ENCODE measurements around the gene ZFAND3.
"Not testable (repeated sequence)": the region's sequence is repeated elsewhere in the genome, so short reads cannot be mapped to it uniquely, and the experiment has no call there.

Gene ZFAND3

GRCh38 chr6:37972994-37973757 is 153.6 kb downstream of the ZFAND3 start:
- no peak for DNase-seq (ENCODE audit: low spot score)

DNA sequence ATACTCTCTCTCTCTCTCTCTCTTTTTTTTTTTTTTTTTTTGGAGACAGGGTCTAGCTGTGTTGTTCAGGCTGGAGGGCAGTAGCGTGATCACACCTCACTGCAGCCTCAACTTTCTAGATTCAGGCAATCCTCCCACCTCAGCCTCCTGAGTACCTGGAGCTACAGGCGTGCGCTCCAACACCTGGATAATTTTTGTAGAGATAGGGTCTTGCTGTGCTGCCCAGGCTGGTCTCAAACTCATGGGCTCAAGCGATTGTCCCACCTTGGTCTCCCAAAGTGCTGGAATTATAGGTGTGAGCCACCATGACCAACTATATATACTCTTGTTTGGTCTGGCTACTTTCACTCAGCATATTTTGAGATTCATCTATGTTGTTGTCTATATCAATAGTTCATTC is 154.9 kb downstream of the ZFAND3 start:
- no peak for DNase-seq (ENCODE audit: low spot score)

DNA sequence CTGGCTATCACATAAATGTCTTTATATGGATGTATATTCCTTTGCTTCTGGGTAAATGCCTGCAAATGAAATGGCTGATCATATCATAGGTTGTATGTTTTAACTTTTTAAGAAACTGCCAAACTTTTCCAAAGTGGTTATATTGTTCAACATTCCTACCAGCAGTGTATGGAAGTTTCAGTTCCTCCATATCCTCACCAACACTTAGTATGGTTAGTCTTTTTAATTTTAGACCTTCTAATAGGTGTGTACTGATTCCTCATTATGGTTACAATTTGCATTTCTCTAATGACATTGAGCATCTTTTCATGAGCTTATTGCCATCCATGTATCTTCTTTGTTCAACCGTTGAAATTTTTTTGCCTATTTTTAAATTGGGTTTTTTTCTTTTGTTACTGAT is 155.4 kb downstream of the ZFAND3 start:
- no peak for DNase-seq (ENCODE audit: low spot score)

DNA sequence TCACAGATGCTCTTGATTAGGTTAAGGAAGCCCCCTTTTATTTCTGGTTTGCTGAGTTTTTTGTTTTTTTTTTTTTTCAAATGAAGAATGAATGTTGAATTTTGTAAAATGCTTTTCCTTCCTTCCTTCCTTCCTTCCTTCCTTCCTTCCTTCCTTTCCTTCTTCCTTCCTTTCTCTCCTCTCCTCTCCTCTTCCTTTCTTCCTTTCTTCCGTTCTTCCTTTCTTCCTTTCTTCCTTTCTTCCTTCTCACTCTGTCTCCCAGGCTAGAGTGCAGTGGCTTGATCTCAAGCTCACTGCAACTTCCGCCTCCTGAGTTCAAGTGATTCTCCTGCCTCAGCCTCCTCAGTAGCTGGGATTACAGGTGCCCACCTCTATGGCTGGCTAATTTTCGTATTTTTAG is 158.2 kb downstream of the ZFAND3 start:
- no peak for DNase-seq (ENCODE audit: low spot score)

DNA sequence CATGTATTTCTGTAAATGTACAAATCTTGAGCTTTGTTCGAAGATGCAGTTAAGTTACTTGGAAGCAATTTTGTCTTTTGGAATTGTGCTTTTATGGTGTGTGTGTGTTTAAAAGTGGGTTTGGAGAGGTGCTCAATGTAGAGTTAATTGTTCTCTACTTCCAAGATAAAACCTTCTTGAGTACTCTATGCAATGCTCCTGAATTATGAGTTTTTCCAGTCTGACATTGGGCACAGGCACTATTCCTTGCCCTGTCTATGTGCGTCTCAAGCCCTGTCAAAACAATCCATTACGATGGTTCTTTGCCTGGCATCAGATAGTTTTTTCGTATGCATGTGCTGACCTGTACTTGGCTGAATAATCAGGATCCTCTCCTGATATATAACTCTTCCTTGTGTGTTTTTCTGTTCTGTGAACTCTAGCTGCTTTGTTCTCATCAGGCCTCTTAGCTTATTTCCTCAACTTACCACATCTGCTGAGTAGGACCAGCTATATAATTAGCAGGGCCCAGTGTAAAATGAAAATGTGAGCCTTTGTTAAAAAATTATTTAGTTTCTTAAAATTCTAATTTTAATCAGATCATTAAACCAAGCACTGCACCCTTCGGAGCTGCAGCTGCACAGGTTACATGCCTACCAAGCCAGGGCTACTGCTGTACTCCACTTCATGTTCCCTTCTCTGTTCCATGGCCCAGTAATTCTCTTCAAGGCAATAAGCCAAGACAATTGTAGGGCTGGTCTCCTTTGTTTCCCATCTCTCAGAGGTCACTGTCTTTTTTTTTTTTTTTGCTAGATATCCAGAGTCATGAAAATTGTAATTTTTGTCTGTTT is 160.1 kb downstream of the ZFAND3 start:
- no peak for DNase-seq (ENCODE audit: low spot score)

DNA sequence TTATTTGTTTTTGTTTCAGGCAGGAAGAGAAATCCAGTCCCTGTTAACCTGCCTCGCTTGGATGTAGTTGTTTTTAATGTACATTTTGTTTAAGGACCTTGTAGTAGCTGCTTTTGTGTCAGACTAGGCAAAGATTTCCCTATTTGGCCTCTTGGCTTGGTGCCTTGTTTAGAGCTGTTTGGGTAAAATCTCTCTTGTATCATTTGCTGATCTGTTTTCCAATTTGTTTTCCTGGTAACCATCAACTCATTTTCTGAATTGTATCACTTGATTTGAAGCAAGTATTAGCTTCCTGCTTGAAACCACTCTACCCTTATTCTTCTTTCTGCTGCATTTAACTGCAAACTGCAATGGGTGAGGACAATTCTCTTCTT is 160.7 kb downstream of the ZFAND3 start:
- DNase-seq (ENCODE audit: low spot score), result no peak

DNA sequence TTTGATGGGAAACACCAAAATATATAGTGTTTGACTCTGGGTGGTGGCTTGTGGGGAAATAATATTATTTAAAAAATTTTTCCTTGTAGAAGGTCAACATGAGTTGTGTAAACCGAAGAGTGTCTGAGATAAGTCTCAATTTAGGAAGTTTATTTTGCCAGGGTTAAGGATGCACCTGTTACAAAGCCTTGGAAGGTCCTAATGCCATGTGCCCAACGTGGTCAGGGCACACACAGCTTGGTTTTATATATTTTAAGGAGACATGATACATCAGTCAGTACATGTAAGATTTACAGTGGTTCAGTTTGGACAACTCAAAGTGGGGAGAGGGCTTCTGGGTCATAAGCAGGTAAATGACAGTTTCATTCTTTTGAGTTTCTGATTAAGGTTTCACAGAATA is 162.1 kb downstream of the ZFAND3 start:
- no peak for DNase-seq (ENCODE audit: low spot score)

GRCh38 chr6:37982317-37982716 is 162.8 kb downstream of the ZFAND3 start:
- no peak for DNase-seq (ENCODE audit: low spot score)

- DNase-seq (ENCODE audit: low spot score), result peak; percentile 14
These were observed 164.4 kb downstream of the ZFAND3 start for GRCh38 chr6:37983720-37984501.

DNA sequence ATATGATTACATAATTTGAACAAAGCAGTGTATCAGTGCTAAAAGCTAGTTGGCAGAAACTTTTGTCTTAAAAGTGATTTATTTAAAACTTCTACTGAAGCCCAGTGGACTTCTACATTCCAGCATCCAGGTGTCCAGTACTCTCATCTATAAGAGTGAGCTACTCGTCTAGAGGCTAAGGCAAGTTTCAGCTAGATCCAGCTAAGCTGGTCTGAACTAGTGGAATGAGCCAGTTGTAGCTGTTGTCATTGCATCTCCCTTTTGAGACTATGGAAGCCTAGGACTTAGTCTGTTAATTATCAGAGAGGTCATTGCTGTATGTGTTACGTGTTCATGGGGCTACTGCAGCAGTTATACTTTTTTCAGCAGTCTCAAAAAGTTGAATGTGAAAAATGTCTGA is 165.1 kb downstream of the ZFAND3 start:
- no peak for DNase-seq (ENCODE audit: low spot score)

- peak; percentile 28 for DNase-seq (ENCODE audit: low spot score)
These were observed 165.8 kb downstream of the ZFAND3 start for GRCh38 chr6:37985355-37985754.

DNA sequence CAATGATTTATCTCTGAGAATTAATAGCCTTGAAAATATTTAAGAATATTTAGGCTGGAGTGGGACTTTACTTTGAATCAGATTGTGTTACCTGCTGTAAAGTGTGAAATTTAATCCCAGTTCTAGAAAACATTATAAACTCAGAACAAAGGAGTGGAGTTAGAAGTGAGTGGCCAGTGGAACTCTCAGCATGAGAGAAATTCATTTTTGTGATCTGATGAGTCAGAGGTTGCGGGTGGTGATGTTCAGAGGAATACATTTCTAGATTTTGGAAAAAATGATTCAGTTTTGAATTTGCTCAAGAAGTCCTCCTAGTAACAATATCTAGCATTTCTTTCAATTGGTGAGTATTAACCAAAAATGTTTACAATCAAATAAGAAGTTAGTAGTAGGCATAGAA is 167.5 kb downstream of the ZFAND3 start:
- peak; percentile 64 for DNase-seq (ENCODE audit: low spot score)

GRCh38 chr6:37987559-37987958 is 168.0 kb downstream of the ZFAND3 start:
- DNase-seq (ENCODE audit: low spot score), result no peak

- no peak for DNase-seq (ENCODE audit: low spot score)
These were observed 168.6 kb downstream of the ZFAND3 start for GRCh38 chr6:37988127-37988526.

GRCh38 chr6:37988696-37989095 is 169.2 kb downstream of the ZFAND3 start:
- no peak for DNase-seq (ENCODE audit: low spot score)

- DNase-seq (ENCODE audit: low spot score), result no peak
These were observed 171.4 kb downstream of the ZFAND3 start for GRCh38 chr6:37990762-37991525.

GRCh38 chr6:37992749-37993148 is 173.2 kb downstream of the ZFAND3 start:
- no peak for DNase-seq (ENCODE audit: low spot score)

- not testable (repeated sequence) for DNase-seq (ENCODE audit: low spot score)
These were observed 173.7 kb downstream of the ZFAND3 start for GRCh38 chr6:37993194-37993593.

DNA sequence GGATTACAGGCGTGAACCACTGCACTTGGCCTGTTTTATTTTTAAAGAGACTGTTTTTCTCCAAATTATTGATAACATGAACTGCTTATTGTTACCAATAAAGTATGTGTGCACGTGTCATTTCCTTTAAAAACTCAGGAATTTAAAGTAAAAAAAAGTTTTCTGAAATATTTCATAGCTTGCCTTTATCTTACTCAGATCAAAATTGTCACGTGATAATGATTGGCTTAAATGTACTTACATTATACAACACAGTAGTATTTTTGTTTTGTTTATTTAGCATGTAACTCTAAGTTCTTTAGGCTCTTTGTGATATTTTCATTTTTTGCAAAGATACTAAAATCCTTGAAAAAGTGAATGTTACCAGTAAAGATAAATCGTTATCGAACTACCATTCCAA is 174.1 kb downstream of the ZFAND3 start:
- DNase-seq (ENCODE audit: low spot score), result no peak

GRCh38 chr6:37994223-37994622 is 174.7 kb downstream of the ZFAND3 start:
- DNase-seq (ENCODE audit: low spot score), result no peak

DNA sequence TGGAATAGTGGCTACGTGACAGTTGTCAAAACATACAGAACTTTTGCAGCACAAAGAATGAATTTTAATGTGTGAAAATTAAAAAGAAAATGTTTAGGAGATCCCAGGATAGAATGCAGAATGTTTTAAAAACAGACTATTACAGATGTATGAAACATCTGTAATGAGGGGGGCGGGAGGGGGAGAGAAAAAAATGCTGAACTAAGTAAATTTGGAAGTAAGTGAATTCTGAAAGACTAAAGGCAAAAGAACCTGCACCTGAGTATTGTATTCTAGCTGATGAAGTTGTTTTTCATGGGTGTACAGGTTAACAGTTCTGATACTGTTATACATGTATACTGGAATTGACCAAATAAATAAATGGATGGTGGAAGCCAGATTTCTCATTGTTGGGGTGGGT is 178.8 kb downstream of the ZFAND3 start:
- no peak for DNase-seq (ENCODE audit: low spot score)

GRCh38 chr6:38001386-38001785 is 181.9 kb downstream of the ZFAND3 start:
- no peak for DNase-seq (ENCODE audit: low spot score)
